Neuronal stem cell (in vitro differentiated cells): ENCODE measurements around the gene CKM.
"Not testable (repeated sequence)": the region's sequence is repeated elsewhere in the genome, so short reads cannot be mapped to it uniquely, and the experiment has no call there.

ENCODE experiments used
- DNase-seq: peaks from one replicate; pipeline ENCODE4 v3.0.0-alpha.2; 2013; ENCODE audit warnings: low spot score
- H2AFZ ChIP-seq: one replicate; pipeline ENCODE4 v1.6.1; 2013; ENCODE audit warnings: mild to moderate bottlenecking, low read length, inconsistent platforms
- H2AK5ac ChIP-seq: 2 replicates; pipeline ENCODE4 v1.6.1; 2013; ENCODE audit warnings: low read depth, mild to moderate bottlenecking, inconsistent platforms, low read length, moderate library complexity, mixed read lengths
- H2BK120ac ChIP-seq: 2 replicates; pipeline ENCODE4 v1.6.1; 2013; ENCODE audit warnings: low read depth, mild to moderate bottlenecking, inconsistent platforms, low read length, moderate library complexity, mixed read lengths
- H2BK12ac ChIP-seq: one replicate; pipeline ENCODE4 v1.6.1; 2013; ENCODE audit warnings: low read length, inconsistent platforms
- H2BK15ac ChIP-seq: 2 replicates; pipeline ENCODE4 v1.6.1; 2013; ENCODE audit warnings: mild to moderate bottlenecking, low read length, inconsistent platforms, mixed read lengths
- H2BK5ac ChIP-seq: one replicate; pipeline ENCODE4 v1.6.1; 2013; ENCODE audit warnings: inconsistent platforms, mild to moderate bottlenecking, low read length, moderate library complexity
- H3K14ac ChIP-seq: one replicate; pipeline ENCODE4 v1.6.1; 2013; ENCODE audit warnings: low read length, inconsistent platforms
- H3K18ac ChIP-seq: 2 replicates; pipeline ENCODE4 v1.6.1; 2013; ENCODE audit warnings: low read length, inconsistent platforms
- H3K23ac ChIP-seq: 2 replicates; pipeline ENCODE4 v1.6.1; 2013; ENCODE audit warnings: low read depth, mild to moderate bottlenecking, mixed read lengths, low read length, inconsistent platforms; ENCODE audit not compliant: poor library complexity
- H3K27ac ChIP-seq: replicated peaks from 3 replicates; pipeline ENCODE4 v1.5.1; 2013; ENCODE audit warnings: low read length, inconsistent platforms
- H3K27me3 ChIP-seq, 3 experiments: 2 replicates each; pipeline ENCODE4 v1.6.1; 2013; ENCODE audit warnings: low read length in 3 of 3, mild to moderate bottlenecking in 2 of 3, inconsistent platforms in 1 of 3, low read depth in 1 of 3, mixed read lengths in 1 of 3, moderate library complexity in 1 of 3; ENCODE audit not compliant: control insufficient read depth in 3 of 3, insufficient read depth in 3 of 3
- H3K36me3 ChIP-seq, 2 donors: replicated peaks in 1 of 2; 2 replicates each; pipeline ENCODE4 v1.6.1; 2013; ENCODE audit warnings: low read length in 2 of 2; ENCODE audit not compliant: control insufficient read depth in 2 of 2, insufficient read depth in 2 of 2
- H3K4ac ChIP-seq: 2 replicates; pipeline ENCODE4 v1.6.1; 2013; ENCODE audit warnings: inconsistent platforms, mild to moderate bottlenecking, low read length, moderate library complexity
- H3K4me1 ChIP-seq, 2 donors: 1 replicate in 1 of 2; 2 replicates in 1 of 2; pipeline ENCODE4 v1.6.1; 2013; ENCODE audit warnings: low read length in 2 of 2, low read depth in 1 of 2; ENCODE audit not compliant: control insufficient read depth in 2 of 2, insufficient read depth in 1 of 2
- H3K4me2 ChIP-seq: one replicate; pipeline ENCODE4 v1.6.1; 2013; ENCODE audit warnings: mild to moderate bottlenecking, low read length, inconsistent platforms; ENCODE audit not compliant: insufficient read depth, poor library complexity, severe bottlenecking
- H3K4me3 ChIP-seq, 2 donors: 2 replicates each; pipeline ENCODE4 v1.5.1; 2013; ENCODE audit warnings: low read length in 2 of 2, mild to moderate bottlenecking in 2 of 2, inconsistent platforms in 1 of 2, moderate library complexity in 1 of 2
- H3K79me1 ChIP-seq: one replicate; pipeline ENCODE4 v1.6.1; 2013; ENCODE audit warnings: low read depth, mild to moderate bottlenecking, inconsistent platforms, low read length, moderate library complexity
- H3K9ac ChIP-seq: one replicate; pipeline ENCODE4 v1.6.1; 2013; ENCODE audit warnings: mild to moderate bottlenecking, low read depth, low read length, inconsistent platforms; ENCODE audit not compliant: poor library complexity
- H3K9me3 ChIP-seq, 2 donors: replicated peaks in 1 of 2; 2 replicates each; pipeline versions ENCODE3 to v1.6.1; 2013; ENCODE audit warnings: low read length in 2 of 2, mild to moderate bottlenecking in 2 of 2, inconsistent platforms in 1 of 2, low read depth in 1 of 2, mixed read lengths in 1 of 2, moderate library complexity in 1 of 2; ENCODE audit not compliant: control insufficient read depth in 2 of 2, insufficient read depth in 1 of 2
- H4K8ac ChIP-seq: one replicate; pipeline ENCODE4 v1.6.1; 2013; ENCODE audit warnings: low read depth, mild to moderate bottlenecking, inconsistent platforms, low read length, moderate library complexity
- H4K91ac ChIP-seq: one replicate; pipeline ENCODE4 v1.6.1; 2013; ENCODE audit warnings: low read length, low read depth, mild to moderate bottlenecking, inconsistent platforms; ENCODE audit not compliant: poor library complexity
- WGBS, 2 donors: extraction: QIAGEN DNeasy Blood & Tissue Kit; methylation state at CpG; one replicate each; pipeline ENCODE4 v1.1.7; 2013; ENCODE audit warnings: missing lambda C conversion rate in 2 of 2, mixed read lengths in 1 of 2; ENCODE audit not compliant: insufficient read length in 2 of 2, insufficient replicate concordance in 1 of 2; ENCODE audit errors: extremely low coverage in 2 of 2; 5-methylcytosine and 5-hydroxymethylcytosine counted together

The CKM gene

GRCh38 chr19:45334881-45335280 lies 12.2 kb upstream of the CKM start:
- not testable (repeated sequence) for H2BK120ac ChIP-seq, DNase-seq, H3K23ac ChIP-seq, H2BK5ac ChIP-seq, H3K4ac ChIP-seq, H3K27ac ChIP-seq, H2BK15ac ChIP-seq, H3K36me3 ChIP-seq, H3K9ac ChIP-seq, H2AK5ac ChIP-seq, H3K4me2 ChIP-seq, H3K27me3 ChIP-seq, H2AFZ ChIP-seq, H3K4me1 ChIP-seq, H4K8ac ChIP-seq, H2BK12ac ChIP-seq, H3K14ac ChIP-seq, H3K18ac ChIP-seq, H4K91ac ChIP-seq, H3K79me1 ChIP-seq, H3K9me3 ChIP-seq, H3K4me3 ChIP-seq
- no CpG with 5 or more reads among the region's 4 CpGs for WGBS, 2 donors

- peaks cover 0 to 5% (median 0%) of the 10 kb centered on the region in 3 experiments for H3K27me3 ChIP-seq
- no peak overlapping the region for H3K14ac ChIP-seq
- no peak overlapping the region for H2BK120ac ChIP-seq
- no peak overlapping the region for H2BK5ac ChIP-seq
- H3K79me1 ChIP-seq = no peaks in the 10 kb centered on the region
- no peak for DNase-seq
- no peak overlapping the region for H2AK5ac ChIP-seq
- H3K9me3 ChIP-seq = no peaks in the 10 kb centered on the region
- H3K27ac ChIP-seq = no peak overlapping the region
- no peak overlapping the region for H2BK15ac ChIP-seq
- H3K36me3 ChIP-seq = no peaks in the 10 kb centered on the region
- H3K4me3 ChIP-seq = no peak overlapping the region
- no peak overlapping the region for H3K9ac ChIP-seq
- H3K4ac ChIP-seq = no peak overlapping the region
- no peak overlapping the region for H3K23ac ChIP-seq
- no peak overlapping the region for H3K4me2 ChIP-seq
- H4K91ac ChIP-seq = no peak overlapping the region
- H3K4me1 ChIP-seq = no peaks in the 10 kb centered on the region
- no peak overlapping the region for H2AFZ ChIP-seq
- no peak overlapping the region for H4K8ac ChIP-seq
- no peak overlapping the region for H2BK12ac ChIP-seq
- H3K18ac ChIP-seq = no peak overlapping the region
- no CpG with 5 or more reads among the region's 10 CpGs for WGBS, 2 donors
Measured at GRCh38 chr19:45333609-45334303, 11.1 kb upstream of the CKM start.

DNA sequence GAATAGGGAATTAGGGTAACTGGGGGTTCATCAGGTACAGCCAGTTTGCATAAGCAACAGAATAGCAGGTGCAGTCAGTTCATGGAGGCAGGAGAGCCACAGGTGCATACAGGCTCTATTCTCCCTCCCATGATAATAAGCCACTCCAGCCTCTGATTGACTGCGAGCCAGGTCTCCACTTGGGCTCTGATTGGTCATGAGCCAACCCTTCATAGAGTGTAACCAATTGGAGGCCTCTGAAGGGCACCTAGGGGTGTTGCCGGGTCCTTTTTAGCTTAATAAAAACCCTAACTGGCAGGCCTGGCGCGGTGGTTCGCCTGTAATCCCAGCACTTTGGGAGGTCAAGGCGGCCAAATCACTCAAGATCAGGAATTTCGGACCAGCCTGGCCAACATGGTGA lies 8.7 kb upstream of the CKM start:
- no peak for DNase-seq
- Histone ChIP-seq H3K27ac (no peak overlapping the region), H2BK5ac (no peak overlapping the region), H4K8ac (no peak overlapping the region), H3K4me1 (no peaks in the 10 kb centered on the region), H2BK120ac (no peak overlapping the region), H2AFZ (no peak overlapping the region), H2BK15ac (no peak overlapping the region), H4K91ac (no peak overlapping the region), H3K79me1 (no peaks in the 10 kb centered on the region), H3K18ac (no peak overlapping the region), H3K4me2 (no peak overlapping the region), H3K9me3 (no peaks in the 10 kb centered on the region), H3K9ac (no peak overlapping the region), H3K36me3 (no peaks in the 10 kb centered on the region), H3K4ac (no peak overlapping the region), H2AK5ac (no peak overlapping the region), H3K27me3 (no peaks in the 10 kb centered on the region), H2BK12ac (no peak overlapping the region), H3K4me3 (no peak overlapping the region), H3K23ac (no peak overlapping the region), H3K14ac (no peak overlapping the region)
- WGBS, 2 donors = no CpG with 5 or more reads among the region's 7 CpGs

DNA sequence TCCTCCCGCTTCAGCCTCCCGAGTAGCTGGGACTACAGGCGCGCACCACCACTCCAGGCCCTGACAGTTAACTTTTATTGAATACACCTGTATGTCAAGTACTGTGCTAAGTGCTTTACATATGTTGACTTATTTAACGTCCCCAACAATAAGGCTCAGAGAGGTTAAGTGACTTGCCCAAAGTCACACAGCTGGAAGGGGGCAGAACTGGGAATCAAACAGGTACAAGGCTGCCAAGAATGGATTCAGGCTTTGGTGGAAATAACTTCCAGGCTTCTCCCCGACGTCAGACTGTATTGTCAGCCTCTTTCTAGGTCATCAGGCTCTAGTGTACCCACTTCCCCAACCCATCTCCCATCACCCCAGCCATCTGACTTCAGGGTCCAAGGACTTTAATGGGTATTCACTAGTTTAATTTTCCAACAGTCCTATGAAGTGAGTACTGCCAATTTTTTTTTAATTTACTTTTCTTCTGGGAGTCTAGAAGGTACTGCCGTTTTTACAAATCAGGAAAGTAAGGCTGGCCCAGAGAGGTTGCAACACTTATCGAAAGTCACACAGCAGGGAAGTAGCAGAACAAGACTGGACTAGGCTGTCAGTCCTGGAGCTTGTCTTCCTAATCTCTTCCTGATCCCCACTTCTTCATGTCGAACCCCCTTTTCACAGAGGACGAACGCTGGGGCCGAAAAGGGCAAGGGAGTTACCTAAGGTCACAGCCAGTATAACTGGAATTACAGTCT lies 4.9 kb upstream of the CKM start:
- H2BK12ac ChIP-seq = no peak overlapping the region
- H3K23ac ChIP-seq = peak overlapping the region; percentile 3
- H3K14ac ChIP-seq = no peak overlapping the region
- no peak overlapping the region for H3K9ac ChIP-seq
- no peak overlapping the region for H2AK5ac ChIP-seq
- no CpG with 5 or more reads among the region's 13 CpGs for WGBS, 2 donors
- no peaks in the 10 kb centered on the region for H3K79me1 ChIP-seq
- DNase-seq = no peak
- H4K8ac ChIP-seq = no peak overlapping the region
- peaks cover 0 to 24% (median 17%) of the 10 kb centered on the region in 3 experiments for H3K27me3 ChIP-seq
- no peak overlapping the region for H2BK120ac ChIP-seq
- H3K9me3 ChIP-seq = no peaks in the 10 kb centered on the region
- H3K18ac ChIP-seq = no peak overlapping the region
- H4K91ac ChIP-seq = no peak overlapping the region
- H2AFZ ChIP-seq = no peak overlapping the region
- no peak overlapping the region for H2BK5ac ChIP-seq
- H3K4me3 ChIP-seq = no peak overlapping the region
- H3K4me1 ChIP-seq = peaks cover 8 to 11% of the 10 kb centered on the region in 2 donors
- no peak overlapping the region for H3K27ac ChIP-seq
- H2BK15ac ChIP-seq = no peak overlapping the region
- no peaks in the 10 kb centered on the region for H3K36me3 ChIP-seq
- H3K4me2 ChIP-seq = no peak overlapping the region
- H3K4ac ChIP-seq = no peak overlapping the region
